Activated B cell treated with CpG ODN at 0.5 μM for 24 hours (primary cell): ENCODE measurements around the gene GRN. TPM values are rescaled to one million over a fixed set of nuclear protein-coding genes. Genes with fewer than 3 reads are reported as not detected.

Experiments
- ATAC-seq: fragments of 200-7000 bp; cut with Tn5 transposase; one replicate; pipeline ENCODE4 v1.10.0; 2021; ENCODE audit warnings: low read depth, mild to moderate bottlenecking, moderate library complexity
- CTCF ChIA-PET: fragments of 350-600 bp; sonication (Branson Sonifier 250); formaldehyde crosslinking; loops from one replicate; lab custom pipeline; 2021; ENCODE audit warnings: antibody characterized with exemption; lab: Charles Lee
- POLR2A ChIA-PET: fragments of 350-600 bp; sonication (Branson Sonifier 250); formaldehyde crosslinking; loops from one replicate; lab custom pipeline; 2021; ENCODE audit warnings: antibody characterized with exemption; lab: Charles Lee
- DNase-seq: peaks from one replicate; pipeline ENCODE4 v3.0.0; 2022
- H3K27ac Mint-ChIP-seq: one replicate; pipeline ENCODE4 v1.8.0; 2020; ENCODE audit warnings: mixed read lengths
- H3K27me3 Mint-ChIP-seq: one replicate; pipeline ENCODE4 v1.8.0; 2021; ENCODE audit warnings: mixed read lengths
- H3K36me3 Mint-ChIP-seq: one replicate; pipeline ENCODE4 v1.8.0; 2021; ENCODE audit warnings: low read depth, mixed read lengths
- H3K4me1 Mint-ChIP-seq: one replicate; pipeline ENCODE4 v1.8.0; 2021; ENCODE audit warnings: mixed read lengths
- H3K4me3 Mint-ChIP-seq: one replicate; pipeline ENCODE4 v1.8.0; 2020; ENCODE audit warnings: mild to moderate bottlenecking, mixed read lengths
- H3K9me3 Mint-ChIP-seq: one replicate; pipeline ENCODE4 v1.8.0; 2020; ENCODE audit warnings: mixed read lengths
- intact Hi-C: fragments of 100-400 bp; cut with micrococcal nuclease; formaldehyde crosslinking; loops from one replicate; pipeline ENCODE4 v1.15.1; 2024
- total RNA-seq: library from RNA; stranded (reverse); gene quantifications from 2 replicates; pipeline ENCODE4 v1.2.3, GENCODE V29; 2022
- TF ChIP-seq, protein P1 (sequence below): fragments of 200-600 bp; IDR thresholded peaks from one replicate; pipeline ENCODE4 v1.8.0; 2022; ENCODE audit warnings: antibody characterized with exemption, mild to moderate bottlenecking

Gene GRN
- total RNA-seq, 1 donor from 2014 or later = 250 TPM

DNA sequence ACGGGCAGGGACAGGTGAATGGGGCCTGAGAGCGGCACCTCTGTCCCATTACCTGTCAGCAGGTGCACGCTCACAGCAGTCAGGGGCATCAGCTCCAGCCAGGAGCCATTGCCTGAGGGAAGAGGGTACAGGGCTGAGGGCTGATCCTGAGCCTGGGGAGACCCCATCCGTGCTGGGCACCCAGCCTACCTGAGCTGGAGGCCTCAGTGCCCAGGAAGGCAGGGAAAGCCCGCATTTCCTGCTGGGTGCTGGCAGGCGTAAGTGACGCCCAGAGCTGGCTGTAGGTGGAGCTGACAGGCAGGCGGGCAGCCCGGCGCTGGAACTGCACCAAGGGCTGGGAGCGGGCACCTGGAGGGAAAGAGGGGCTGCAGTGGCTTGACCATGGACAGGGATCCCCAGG lies 11.1 kb downstream of the GRN start:
- ChIA-PET POLR2A (no interaction called here), CTCF (interaction anchor here (12.4 kb wide), 1 partner anchor 145 kb away, joined by 108 read pairs; no protein-coding TSS in a partner anchor)
- no peak overlapping the region for H3K4me3 Mint-ChIP-seq
- DNase-seq (no peak), ATAC-seq (no peak)
- peaks cover 12% of the 10 kb centered on the region for H3K4me1 Mint-ChIP-seq
- TF ChIP-seq, protein P1, sequence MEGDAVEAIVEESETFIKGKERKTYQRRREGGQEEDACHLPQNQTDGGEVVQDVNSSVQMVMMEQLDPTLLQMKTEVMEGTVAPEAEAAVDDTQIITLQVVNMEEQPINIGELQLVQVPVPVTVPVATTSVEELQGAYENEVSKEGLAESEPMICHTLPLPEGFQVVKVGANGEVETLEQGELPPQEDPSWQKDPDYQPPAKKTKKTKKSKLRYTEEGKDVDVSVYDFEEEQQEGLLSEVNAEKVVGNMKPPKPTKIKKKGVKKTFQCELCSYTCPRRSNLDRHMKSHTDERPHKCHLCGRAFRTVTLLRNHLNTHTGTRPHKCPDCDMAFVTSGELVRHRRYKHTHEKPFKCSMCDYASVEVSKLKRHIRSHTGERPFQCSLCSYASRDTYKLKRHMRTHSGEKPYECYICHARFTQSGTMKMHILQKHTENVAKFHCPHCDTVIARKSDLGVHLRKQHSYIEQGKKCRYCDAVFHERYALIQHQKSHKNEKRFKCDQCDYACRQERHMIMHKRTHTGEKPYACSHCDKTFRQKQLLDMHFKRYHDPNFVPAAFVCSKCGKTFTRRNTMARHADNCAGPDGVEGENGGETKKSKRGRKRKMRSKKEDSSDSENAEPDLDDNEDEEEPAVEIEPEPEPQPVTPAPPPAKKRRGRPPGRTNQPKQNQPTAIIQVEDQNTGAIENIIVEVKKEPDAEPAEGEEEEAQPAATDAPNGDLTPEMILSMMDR = no peak
- no peaks in the 10 kb centered on the region for H3K9me3 Mint-ChIP-seq
- intact Hi-C loops = no loop called here
- H3K36me3 Mint-ChIP-seq = peaks cover 19% of the 10 kb centered on the region
- H3K27me3 Mint-ChIP-seq = peaks cover under 1% of the 10 kb centered on the region
- H3K27ac Mint-ChIP-seq = no peak overlapping the region

DNA sequence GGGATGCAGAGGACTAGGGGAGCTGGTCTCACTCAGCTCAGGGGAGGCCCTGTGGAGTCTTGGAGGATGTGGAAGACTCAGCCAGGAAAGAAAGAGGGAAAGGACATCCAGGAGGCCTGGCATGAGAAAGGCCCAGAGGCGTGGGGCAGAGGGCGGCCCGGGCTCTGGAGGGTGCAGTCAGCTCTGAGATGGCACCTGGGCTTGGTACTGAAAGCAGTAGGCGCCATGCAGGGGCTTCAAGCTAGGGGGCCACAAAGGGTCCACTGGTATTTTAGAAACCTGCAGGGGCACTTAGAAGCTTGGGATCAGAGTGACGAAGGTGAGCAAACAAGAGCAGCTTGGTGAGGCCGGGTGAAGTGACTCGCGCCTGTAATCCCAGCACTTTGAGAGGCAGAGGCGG lies 13.0 kb downstream of the GRN start:
- DNase-seq (no peak), ATAC-seq (no peak)
- TF ChIP-seq, protein P1 = no peak
- Mint-ChIP-seq H3K36me3 (peaks cover under 1% of the 10 kb centered on the region), H3K4me3 (no peak overlapping the region), H3K4me1 (peaks cover 10% of the 10 kb centered on the region), H3K27ac (no peak overlapping the region), H3K27me3 (peaks cover 6% of the 10 kb centered on the region), H3K9me3 (no peaks in the 10 kb centered on the region)
- ChIA-PET POLR2A (interaction anchor here (0.8 to 1.0 kb wide), 2 partner anchors 32 to 234 kb away, joined by 3 read pairs; partner anchors contain the start of gene HDAC5), CTCF (interaction anchor here (12.4 kb wide), 1 partner anchor 147 kb away, joined by 108 read pairs; no protein-coding TSS in a partner anchor)
- intact Hi-C loops = no loop called here

DNA sequence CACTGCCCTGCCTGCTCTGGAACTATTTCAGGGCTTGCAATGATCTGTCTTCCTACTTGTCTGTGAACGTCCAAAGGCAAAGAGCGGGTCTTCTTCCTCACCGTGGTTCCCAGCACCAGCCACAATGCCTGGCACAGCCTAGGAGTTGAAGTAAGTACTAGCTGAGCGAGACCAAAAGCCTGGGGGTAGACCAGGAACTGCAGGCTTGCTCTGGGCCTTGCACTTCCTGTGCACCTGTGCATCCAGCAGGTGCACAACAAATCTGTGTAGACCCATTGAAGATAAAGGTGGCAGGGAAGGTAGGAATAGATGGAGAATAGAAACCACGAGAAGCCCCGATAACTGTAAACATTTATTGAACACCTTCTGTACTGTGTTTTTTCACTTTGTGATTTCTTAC lies 13.9 kb downstream of the GRN start:
- Mint-ChIP-seq H3K27ac (no peak overlapping the region), H3K27me3 (peaks cover 6% of the 10 kb centered on the region), H3K9me3 (no peaks in the 10 kb centered on the region), H3K4me3 (no peak overlapping the region), H3K36me3 (no peaks in the 10 kb centered on the region), H3K4me1 (peaks cover 11% of the 10 kb centered on the region)
- ATAC-seq (no peak), DNase-seq (no peak)
- CTCF ChIA-PET = interaction anchor here (12.4 kb wide), 1 partner anchor 148 kb away, joined by 108 read pairs; no protein-coding TSS in a partner anchor
- POLR2A ChIA-PET = interaction anchor here (0.7 to 1.1 kb wide), 3 partner anchors 33 to 159 kb away, joined by 3 to 4 read pairs (median 3); no protein-coding TSS in a partner anchor
- TF ChIP-seq, protein P1 = no peak
- intact Hi-C loops = no loop called here

DNA sequence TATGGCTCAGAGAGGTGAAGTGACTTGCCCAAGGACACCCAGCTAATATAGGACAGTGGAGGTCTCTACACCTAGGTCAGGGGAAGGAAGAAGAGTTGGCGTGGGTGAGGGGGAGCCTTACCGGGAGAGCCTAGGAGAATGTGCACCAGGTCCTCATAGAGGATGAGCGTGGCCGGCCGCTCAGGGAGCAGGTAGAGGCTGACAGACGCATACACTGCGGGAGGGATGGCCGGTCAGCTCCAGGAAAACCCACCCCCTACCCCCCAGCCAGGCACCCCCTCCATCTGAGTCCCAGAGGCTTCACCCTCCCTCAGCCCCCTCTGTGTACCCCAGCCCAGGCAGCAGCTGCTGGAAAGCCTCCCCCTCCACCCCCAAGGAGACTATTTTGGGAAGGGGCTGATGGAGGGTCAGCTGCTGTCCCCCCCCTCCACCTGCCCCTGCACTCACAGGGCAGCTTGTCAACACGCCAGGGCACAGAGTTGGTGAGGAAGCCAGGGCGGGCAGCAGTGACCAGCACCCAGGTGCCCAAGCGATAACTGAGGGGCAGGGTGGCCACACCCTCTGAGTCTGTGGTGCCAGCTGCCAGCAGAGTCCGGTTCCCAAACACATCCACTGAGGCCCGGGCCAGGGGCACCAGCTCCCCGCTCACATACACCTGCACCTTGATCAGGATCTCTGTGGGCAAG lies 14.5 kb downstream of the GRN start:
- ChIA-PET CTCF (interaction anchor here (12.4 kb wide), 1 partner anchor 148 kb away, joined by 108 read pairs; no protein-coding TSS in a partner anchor), POLR2A (interaction anchor here (0.6 to 1.1 kb wide), 3 partner anchors 138 to 159 kb away, joined by 3 to 4 read pairs (median 3); no protein-coding TSS in a partner anchor)
- intact Hi-C loops = no loop called here
- no peak overlapping the region for H3K27ac Mint-ChIP-seq
- TF ChIP-seq, protein P1 = no peak
- no peaks in the 10 kb centered on the region for H3K36me3 Mint-ChIP-seq
- H3K9me3 Mint-ChIP-seq = no peaks in the 10 kb centered on the region
- peaks cover 6% of the 10 kb centered on the region for H3K27me3 Mint-ChIP-seq
- no peak overlapping the region for H3K4me3 Mint-ChIP-seq
- DNase-seq = no peak
- H3K4me1 Mint-ChIP-seq = peaks cover 11% of the 10 kb centered on the region
- ATAC-seq = no peak

DNA sequence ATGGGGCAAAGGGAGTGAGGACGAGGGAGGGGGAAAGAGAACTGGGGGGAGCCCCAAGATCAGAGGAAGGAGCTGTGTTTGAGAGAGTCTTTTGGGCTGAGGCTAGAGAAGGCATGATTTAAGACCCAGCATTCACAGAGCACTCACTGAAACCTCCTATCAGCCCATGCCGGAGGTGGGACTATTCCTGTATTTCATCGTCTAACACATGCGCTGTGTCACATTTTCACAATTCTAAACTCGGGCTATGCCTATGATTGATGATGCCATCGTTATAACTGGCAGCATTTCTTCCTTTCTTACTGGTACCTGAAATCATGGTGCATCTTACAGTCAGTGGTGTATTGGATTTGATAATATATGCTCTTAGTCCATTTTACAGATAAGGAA lies 15.0 kb downstream of the GRN start:
- Mint-ChIP-seq H3K9me3 (no peaks in the 10 kb centered on the region), H3K27me3 (peaks cover 11% of the 10 kb centered on the region), H3K36me3 (no peaks in the 10 kb centered on the region), H3K4me1 (peaks cover 11% of the 10 kb centered on the region), H3K27ac (no peak overlapping the region), H3K4me3 (no peak overlapping the region)
- no peak for DNase-seq
- ATAC-seq = no peak
- TF ChIP-seq, protein P1 = no peak
- ChIA-PET CTCF (no interaction called here), POLR2A (interaction anchor here (0.6 to 1.1 kb wide), 3 partner anchors 138 to 139 kb away, joined by 3 to 4 read pairs (median 4); no protein-coding TSS in a partner anchor)
- intact Hi-C loops = no loop called here
